Stimulated activated CD8-positive, alpha-beta memory T cell treated with anti-CD3 and anti-CD28 coated beads, Interleukin-12 subunit alpha, Interleukin-12 subunit beta, amount 100 ng/mL, for 1 hour (primary cell): ENCODE measurements around the gene MORN5.

Experiments
- DNase-seq: peaks from one replicate; pipeline ENCODE4 v3.0.0-alpha.2; 2020; ENCODE audit warnings: low read depth

MORN5 gene

GRCh38 chr9:122216798-122217418 lies 57.2 kb downstream of the MORN5 start:
- no peak for DNase-seq

- no peak for DNase-seq
These were observed 57.9 kb downstream of the MORN5 start for GRCh38 chr9:122217640-122218039.

DNA sequence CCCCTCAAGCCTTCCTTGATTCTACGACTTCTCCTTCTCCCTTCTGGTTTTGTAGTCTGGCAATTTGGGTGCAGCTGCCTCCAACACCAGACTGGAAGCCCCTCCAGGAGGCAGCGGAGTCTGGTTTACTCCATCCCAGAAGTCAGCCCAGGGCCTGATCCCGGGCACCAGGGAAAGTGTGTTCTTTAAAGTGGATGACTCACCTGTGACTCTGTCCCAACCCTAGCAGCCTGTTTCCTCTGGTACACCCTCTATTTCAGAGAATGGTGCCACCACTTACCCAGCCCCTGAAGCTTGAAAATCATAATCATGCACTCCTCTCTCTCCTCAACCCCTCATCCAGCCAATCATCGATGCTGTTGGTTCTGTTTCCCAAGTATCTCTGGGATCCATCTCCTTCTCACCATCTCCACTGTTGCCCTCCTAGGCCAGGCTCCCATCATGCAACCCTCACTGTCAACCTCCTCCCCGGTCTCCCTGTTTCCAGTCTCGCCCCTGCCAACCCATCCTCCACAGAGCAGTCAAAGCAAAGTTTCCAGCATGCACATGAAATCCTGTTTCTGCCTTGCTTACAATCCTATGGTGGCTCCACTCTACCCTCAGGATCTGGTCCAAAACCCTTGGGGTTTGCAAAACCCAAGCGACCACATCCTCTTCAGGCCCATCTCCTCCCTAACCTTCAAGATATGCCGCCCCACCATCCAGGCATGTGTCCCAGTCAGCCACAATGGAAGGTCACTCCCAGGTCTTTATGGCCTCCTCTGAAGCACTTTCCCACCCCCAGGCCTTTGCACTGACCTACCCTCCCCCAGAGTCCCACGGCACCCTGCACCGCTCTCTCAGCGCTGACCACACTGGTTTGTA lies 58.6 kb downstream of the MORN5 start:
- no peak for DNase-seq

GRCh38 chr9:122218935-122219855 lies 59.5 kb downstream of the MORN5 start:
- no peak for DNase-seq

- no peak for DNase-seq
These were observed 60.4 kb downstream of the MORN5 start for GRCh38 chr9:122219856-122220672.

- no peak for DNase-seq
These were observed 61.0 kb downstream of the MORN5 start for GRCh38 chr9:122220673-122221182.

GRCh38 chr9:122221183-122221811 lies 61.6 kb downstream of the MORN5 start:
- DNase-seq = no peak

- DNase-seq = no peak
These were observed 63.1 kb downstream of the MORN5 start for GRCh38 chr9:122222791-122223190.

- no peak for DNase-seq
These were observed 63.7 kb downstream of the MORN5 start for GRCh38 chr9:122223435-122223834.

- no peak for DNase-seq
These were observed 65.8 kb downstream of the MORN5 start for GRCh38 chr9:122225312-122226141.

- DNase-seq = no peak
These were observed 66.5 kb downstream of the MORN5 start for GRCh38 chr9:122226142-122226757.

- DNase-seq = no peak
These were observed 67.3 kb downstream of the MORN5 start for GRCh38 chr9:122226758-122227574.

DNA sequence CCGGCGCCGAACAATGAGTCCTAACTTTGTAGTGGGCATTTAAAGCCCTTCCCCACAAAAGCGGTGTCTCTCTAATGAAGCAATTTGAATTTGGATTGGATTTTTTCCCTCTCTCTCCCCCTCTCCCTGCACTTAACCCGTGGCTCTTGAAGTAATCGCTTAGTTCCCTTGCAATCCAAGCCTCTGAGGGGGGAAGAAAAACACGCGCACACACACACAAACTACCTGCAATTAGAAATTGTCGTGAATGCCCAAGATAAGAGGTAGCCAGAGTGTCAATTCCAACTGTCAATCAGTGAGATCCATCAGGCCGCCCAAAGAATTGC lies 67.8 kb downstream of the MORN5 start:
- DNase-seq = no peak

DNA sequence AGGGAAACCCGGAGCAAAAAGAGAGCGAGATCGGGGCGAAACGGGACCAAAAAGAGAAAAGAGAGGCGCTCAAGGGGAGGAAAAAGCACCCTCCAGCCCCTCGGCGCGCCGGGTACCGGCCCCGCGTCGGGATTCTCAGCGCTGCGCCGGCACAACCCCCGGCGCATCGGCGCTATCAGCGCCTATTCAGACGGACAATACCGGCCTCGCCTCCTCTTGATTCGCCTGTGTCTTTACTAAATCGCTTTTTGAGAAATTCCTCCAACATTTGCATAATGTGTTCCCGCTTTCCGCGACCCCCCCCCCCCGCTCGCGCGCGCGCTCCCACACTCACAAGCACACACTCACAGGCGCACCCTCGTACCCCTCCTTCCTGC lies 68.5 kb downstream of the MORN5 start:
- DNase-seq = no peak

- DNase-seq = no peak
These were observed 69.1 kb downstream of the MORN5 start, which contains the start of gene LHX6 for GRCh38 chr9:122228568-122229484. Gene LHX6, minus strand, starts transcription at chr9:122228957. Its CDS starts 217 bp downstream, at chr9:122228740.

DNA sequence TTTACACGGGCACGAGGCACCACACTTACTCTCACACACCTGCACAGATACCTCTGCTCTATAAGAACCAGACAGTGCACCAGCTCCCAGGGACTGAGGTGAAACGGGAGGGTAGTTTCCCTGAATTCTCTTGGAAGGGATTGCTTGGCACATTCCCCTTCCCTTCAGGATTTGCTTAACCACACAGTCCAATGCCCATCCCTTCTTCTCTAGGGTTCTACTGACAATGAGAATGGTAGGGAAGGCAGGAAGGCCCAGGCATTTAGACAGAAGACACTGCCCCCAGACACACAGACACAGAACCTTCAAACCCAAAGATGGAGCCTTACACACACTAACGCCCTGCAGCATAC lies 69.8 kb downstream of the MORN5 start:
- DNase-seq = no peak

- DNase-seq = no peak
These were observed 73.1 kb downstream of the MORN5 start for GRCh38 chr9:122232796-122233306.
